Raji (cell line): Measurements from ENCODE around the gene ABHD16A.

Experiments
- POLR2A ChIP-seq: IDR thresholded peaks from 2 replicates; pipeline ENCODE4 v1.6.1; 2011; ENCODE audit warnings: low read depth, low read length, control low read depth; ENCODE audit not compliant: insufficient read depth

The ABHD16A gene

DNA sequence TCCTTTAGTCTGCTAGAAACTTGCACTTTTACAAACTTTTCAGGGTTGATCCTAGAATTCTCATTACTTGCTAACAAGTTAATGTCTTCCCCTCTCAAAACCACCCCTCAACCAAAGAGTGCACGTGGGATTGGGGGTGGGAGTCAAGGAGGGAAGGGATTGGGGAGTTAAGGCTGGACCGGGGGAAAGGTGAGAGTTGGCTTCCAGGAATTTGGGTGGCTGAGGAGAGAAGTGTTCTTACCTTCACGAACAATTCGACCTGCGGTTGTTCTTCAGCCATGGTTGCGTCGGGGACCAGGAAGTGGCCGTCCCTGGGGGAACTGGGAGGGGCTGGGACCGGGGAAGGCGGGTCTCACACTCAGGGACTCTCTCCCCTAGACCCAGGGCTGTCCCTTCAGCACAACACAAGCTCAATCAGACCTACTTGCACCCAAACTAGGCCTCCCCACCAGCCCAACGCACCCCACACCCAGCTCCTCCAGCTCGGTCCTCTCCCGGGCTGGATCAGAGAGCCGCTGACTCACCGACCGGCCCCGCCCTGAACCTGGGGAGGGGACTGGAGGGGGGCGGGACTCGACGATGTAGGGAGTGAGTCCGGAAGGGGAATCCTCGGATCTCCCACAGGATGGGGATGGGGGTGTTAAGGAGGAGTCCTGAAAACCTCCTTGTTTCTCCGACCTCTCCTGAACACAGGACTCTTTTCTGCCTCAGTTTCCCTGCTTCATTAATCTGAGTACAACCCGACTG, 33.1 kb upstream of the ABHD16A start, which contains the start of gene CLIC1:
CLIC1 (minus strand) TSS at position 510 of the 747 bp plus-strand sequence; CDS start at position 280, 230 bp downstream.
- TF ChIP-seq POLR2A: peak; percentile 87

GRCh38 chr6:31734821-31735406, 31.8 kb upstream of the ABHD16A start:
- TF ChIP-seq POLR2A: peak; percentile 44; the same call in 1 of the 2 replicates

- TF ChIP-seq POLR2A: no peak
These were observed 31.2 kb upstream of the ABHD16A start for GRCh38 chr6:31734247-31734820.

DNA sequence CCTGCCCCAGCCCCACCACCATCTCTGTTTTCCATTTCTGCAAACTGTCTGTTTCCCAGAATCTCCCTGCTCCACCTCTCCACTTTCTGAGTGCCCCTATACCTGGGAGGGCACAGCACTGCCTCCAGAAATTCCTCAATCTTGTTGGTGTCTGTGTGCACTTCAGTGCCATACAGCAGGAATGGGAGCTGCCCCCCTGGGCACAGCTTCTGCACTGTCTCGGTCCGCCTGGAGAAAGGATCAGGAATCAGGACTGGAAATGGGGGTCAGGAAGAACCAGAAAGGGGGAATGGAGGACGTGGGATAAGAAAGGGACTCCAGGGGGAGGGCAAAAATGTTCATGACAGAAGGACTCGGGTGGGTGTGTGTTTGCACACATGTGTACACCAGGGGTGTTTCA, 30.6 kb upstream of the ABHD16A start:
- TF ChIP-seq POLR2A: no peak

- no peak for TF ChIP-seq POLR2A
These were observed 28.9 kb upstream of the ABHD16A start for GRCh38 chr6:31732029-31732428.

- no peak for TF ChIP-seq POLR2A
These were observed 27.5 kb upstream of the ABHD16A start for GRCh38 chr6:31730631-31731086.

- TF ChIP-seq POLR2A: peak; percentile 31; the same call in 1 of the 2 replicates
These were observed 27.0 kb upstream of the ABHD16A start for GRCh38 chr6:31729979-31730630.

- no peak; the same call in 1 of the 2 replicates for TF ChIP-seq POLR2A
These were observed 26.4 kb upstream of the ABHD16A start for GRCh38 chr6:31729515-31729978.

DNA sequence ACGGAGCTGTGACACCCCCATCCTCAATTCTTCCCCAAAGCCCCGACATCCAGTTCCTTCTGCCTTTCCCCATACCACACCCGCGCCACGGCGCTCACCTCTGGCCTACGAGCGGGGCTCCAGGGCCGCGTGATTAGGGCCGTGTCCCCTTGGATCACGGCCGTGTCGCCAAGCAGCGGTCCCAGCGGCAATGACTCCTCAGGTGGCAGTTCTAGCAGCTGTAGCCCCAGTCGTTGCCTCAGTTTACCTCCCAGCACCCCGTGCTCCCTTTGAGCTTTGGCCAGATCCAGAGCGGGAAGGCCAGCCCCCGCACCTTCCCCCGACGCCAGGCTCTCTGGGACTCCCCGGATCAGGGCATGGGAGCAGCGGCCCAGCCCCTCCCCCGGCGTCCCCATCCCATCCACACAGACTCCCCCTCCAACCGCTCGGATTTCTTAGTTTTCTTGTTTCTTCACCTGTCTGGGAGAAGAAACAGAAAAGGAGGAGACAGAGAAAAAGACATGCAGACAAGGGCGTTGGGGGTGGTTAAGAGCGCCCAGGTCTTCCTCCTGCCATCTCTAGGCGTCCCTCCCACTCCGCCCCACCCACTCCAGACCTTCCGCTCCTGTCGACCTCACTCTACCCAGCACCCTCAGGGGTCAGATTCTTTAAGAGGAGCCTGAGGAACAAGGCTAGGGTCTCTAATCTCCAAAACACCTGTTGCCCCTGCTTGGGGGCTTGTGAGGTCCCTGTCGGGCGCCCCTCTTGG, 25.8 kb upstream of the ABHD16A start, which contains the start of gene DDAH2:
DDAH2 (minus strand) TSS at position 533 of the 748 bp plus-strand sequence; CDS start at position 395, 138 bp downstream.
- TF ChIP-seq POLR2A: no peak

- TF ChIP-seq POLR2A: no peak
These were observed 24.9 kb upstream of the ABHD16A start for GRCh38 chr6:31727717-31728671.

DNA sequence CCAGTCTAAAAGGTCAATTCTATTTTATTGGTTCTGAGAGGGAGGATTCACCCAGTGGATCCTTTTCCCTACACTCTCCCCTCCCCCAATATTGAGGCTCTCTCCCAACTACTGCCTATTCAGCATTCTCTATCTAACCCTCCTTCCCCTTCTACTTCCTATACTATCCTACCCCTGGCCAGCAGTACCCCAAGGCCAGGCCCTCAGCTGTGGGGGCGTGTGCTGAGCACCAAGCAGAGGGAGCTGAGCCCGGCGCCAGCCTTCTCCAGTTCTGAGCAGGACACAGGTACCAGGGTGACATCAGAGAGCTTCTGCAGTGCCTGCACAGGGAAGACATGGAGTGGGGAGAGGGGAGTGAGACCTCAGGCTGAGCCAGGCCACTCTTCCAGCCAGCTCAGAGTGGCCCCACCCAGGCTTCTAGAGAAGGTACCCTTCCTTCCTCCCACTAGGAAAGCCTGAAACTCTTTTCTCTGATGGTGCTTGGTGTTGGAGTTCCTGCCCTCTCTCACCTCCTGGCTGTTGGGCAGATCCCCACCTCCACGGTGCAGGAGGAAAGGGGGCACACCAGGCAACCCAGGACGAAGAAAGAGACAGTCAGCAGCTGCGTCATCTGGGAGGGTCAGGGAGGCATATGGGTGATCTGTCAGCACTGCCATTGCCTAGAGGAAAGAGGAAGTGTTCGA, 24.1 kb upstream of the ABHD16A start:
- TF ChIP-seq POLR2A: peak; percentile 37; the same call in 1 of the 2 replicates

- TF ChIP-seq POLR2A: no peak
These were observed 22.6 kb upstream of the ABHD16A start for GRCh38 chr6:31725502-31726350.
